ENCODE results near the gene JAG2.

Gene JAG2

GRCh38 chr14:105198588-105198987 lies 30.0 kb upstream of the JAG2 start:
- H3K4me1 Mint-ChIP-seq = peaks cover 17% of the 10 kb centered on the region
- H3K4me3 Mint-ChIP-seq = no peak overlapping the region
- H3K27ac Mint-ChIP-seq = peak overlapping the region in 1 of 3 experiments; percentile 57
- no peaks in the 10 kb centered on the region for H3K9me3 Mint-ChIP-seq
- no peaks in the 10 kb centered on the region for H3K36me3 Mint-ChIP-seq (ENCODE audit: low read depth)
- H3K27me3 Mint-ChIP-seq (ENCODE audit: low read depth) = peaks cover 31% of the 10 kb centered on the region
- no peak for TF ChIP-seq CTCF (IDR thresholded peaks at IDR 0.05; ENCODE audit: unreplicated experiment in 3 of 3)

- H3K4me3 Mint-ChIP-seq = no peak overlapping the region
- peaks cover 31% of the 10 kb centered on the region for H3K27me3 Mint-ChIP-seq (ENCODE audit: low read depth)
- H3K36me3 Mint-ChIP-seq (ENCODE audit: low read depth) = no peaks in the 10 kb centered on the region
- no peaks in the 10 kb centered on the region for H3K9me3 Mint-ChIP-seq
- peaks cover 17% of the 10 kb centered on the region for H3K4me1 Mint-ChIP-seq
- TF ChIP-seq CTCF (IDR thresholded peaks at IDR 0.05; ENCODE audit: unreplicated experiment in 3 of 3) = no peak
- H3K27ac Mint-ChIP-seq = no peak overlapping the region
Observed at GRCh38 chr14:105197211-105197641, 28.6 kb upstream of the JAG2 start.

- peak overlapping the region in 1 of 3 experiments; percentile 50 for H3K4me3 Mint-ChIP-seq
- no peak overlapping the region for H3K27ac Mint-ChIP-seq
- peaks cover 31% of the 10 kb centered on the region for H3K27me3 Mint-ChIP-seq (ENCODE audit: low read depth)
- H3K36me3 Mint-ChIP-seq (ENCODE audit: low read depth) = no peaks in the 10 kb centered on the region
- TF ChIP-seq CTCF (IDR thresholded peaks at IDR 0.05; ENCODE audit: unreplicated experiment in 3 of 3) = no peak
- no peaks in the 10 kb centered on the region for H3K9me3 Mint-ChIP-seq
- H3K4me1 Mint-ChIP-seq = peaks cover 17% of the 10 kb centered on the region
Observed at GRCh38 chr14:105196265-105196960, 27.8 kb upstream of the JAG2 start.

- H3K27ac Mint-ChIP-seq = peak overlapping the region in 1 of 3 experiments; percentile 37
- no peaks in the 10 kb centered on the region for H3K9me3 Mint-ChIP-seq
- no peaks in the 10 kb centered on the region for H3K36me3 Mint-ChIP-seq (ENCODE audit: low read depth)
- H3K4me1 Mint-ChIP-seq = peaks cover 17% of the 10 kb centered on the region
- TF ChIP-seq CTCF (IDR thresholded peaks at IDR 0.05; ENCODE audit: unreplicated experiment in 3 of 3) = no peak
- H3K27me3 Mint-ChIP-seq (ENCODE audit: low read depth) = peaks cover 31% of the 10 kb centered on the region
- H3K4me3 Mint-ChIP-seq = peak overlapping the region in 2 of 3 experiments; percentile 26 to 50
Observed at GRCh38 chr14:105195522-105196264, 27.1 kb upstream of the JAG2 start.

GRCh38 chr14:105195051-105195450 lies 26.5 kb upstream of the JAG2 start:
- H3K4me1 Mint-ChIP-seq = peaks cover 17% of the 10 kb centered on the region
- H3K36me3 Mint-ChIP-seq (ENCODE audit: low read depth) = no peaks in the 10 kb centered on the region
- no peak overlapping the region for H3K27ac Mint-ChIP-seq
- H3K27me3 Mint-ChIP-seq (ENCODE audit: low read depth) = peaks cover 31% of the 10 kb centered on the region
- no peaks in the 10 kb centered on the region for H3K9me3 Mint-ChIP-seq
- no peak overlapping the region for H3K4me3 Mint-ChIP-seq
- no peak for TF ChIP-seq CTCF (IDR thresholded peaks at IDR 0.05; ENCODE audit: unreplicated experiment in 3 of 3)

Data from nephron (organoid).